HG02981 (cell line): Measurements from ENCODE around the gene AMBN.

ENCODE experiments used
- ATAC-seq: cut with Tn5 transposase; IDR thresholded peaks from one replicate; pipeline ENCODE4 v1.9.1; 2021; ENCODE audit warnings: mild to moderate bottlenecking, moderate library complexity; ENCODE audit not compliant: unreplicated experiment

AMBN gene

GRCh38 chr4:70591955-70592582, at the start of gene AMBN:
Gene AMBN (plus strand): TSS chr4:70592256. CDS start chr4:70592359, 103 bp downstream.
- ATAC-seq: no peak

- peak; percentile 81 for ATAC-seq
Measured at GRCh38 chr4:70544279-70544868, 47.7 kb upstream of the AMBN start.

- ATAC-seq: no peak
Measured at GRCh38 chr4:70556856-70557255, 35.2 kb upstream of the AMBN start.

GRCh38 chr4:70559211-70559830, 32.7 kb upstream of the AMBN start:
- ATAC-seq: peak; percentile 76

- no peak for ATAC-seq
Measured at GRCh38 chr4:70559924-70560323, 32.1 kb upstream of the AMBN start.

- ATAC-seq: no peak
Measured at GRCh38 chr4:70564033-70564432, 28.0 kb upstream of the AMBN start.

GRCh38 chr4:70570796-70571195, 21.3 kb upstream of the AMBN start:
- ATAC-seq: no peak

- no peak for ATAC-seq
Measured at GRCh38 chr4:70571772-70572171, 20.3 kb upstream of the AMBN start.

- no peak for ATAC-seq
Measured at GRCh38 chr4:70575964-70576363, 16.1 kb upstream of the AMBN start.

GRCh38 chr4:70577220-70577927, 14.7 kb upstream of the AMBN start:
- no peak for ATAC-seq

GRCh38 chr4:70581980-70582379, 10.1 kb upstream of the AMBN start:
- no peak for ATAC-seq

GRCh38 chr4:70583952-70584834, 7.9 kb upstream of the AMBN start:
- no peak for ATAC-seq

GRCh38 chr4:70586841-70587240, 5.2 kb upstream of the AMBN start:
- no peak for ATAC-seq

GRCh38 chr4:70589785-70590184, 2.3 kb upstream of the AMBN start:
- peak; percentile 97 for ATAC-seq

GRCh38 chr4:70594196-70594595, 2.1 kb downstream of the AMBN start:
- ATAC-seq: no peak

- no peak for ATAC-seq
Measured at GRCh38 chr4:70600305-70600704, 8.2 kb downstream of the AMBN start.

- no peak for ATAC-seq
Measured at GRCh38 chr4:70600977-70601376, 8.9 kb downstream of the AMBN start.

GRCh38 chr4:70601422-70602039, 9.5 kb downstream of the AMBN start:
- peak; percentile 99 for ATAC-seq

GRCh38 chr4:70603856-70604255, 11.8 kb downstream of the AMBN start:
- no peak for ATAC-seq

GRCh38 chr4:70606459-70606858, 14.4 kb downstream of the AMBN start:
- no peak for ATAC-seq
